Chondrocyte (in vitro differentiated cells): ENCODE measurements around the gene ZNF541. TPM values are rescaled to one million over a fixed set of nuclear protein-coding genes. Genes with fewer than 3 reads are reported as not detected.

Experiments used
- DNase-seq: peaks from one replicate; pipeline ENCODE4 v3.0.0; 2021; ENCODE audit warnings: mixed read lengths, low spot score
- H3K27ac Mint-ChIP-seq: one replicate; pipeline ENCODE4 v1.8.0; 2021; ENCODE audit warnings: mild to moderate bottlenecking, moderate library complexity, mixed read lengths; ENCODE audit not compliant: unreplicated experiment
- H3K27me3 Mint-ChIP-seq: 2 replicates; pipeline ENCODE4 v1.8.0; 2021; ENCODE audit warnings: low read depth, mixed read lengths
- H3K36me3 Mint-ChIP-seq: 2 replicates; pipeline ENCODE4 v1.8.0; 2021; ENCODE audit warnings: low read depth, mixed read lengths
- H3K4me1 Mint-ChIP-seq: 2 replicates; pipeline ENCODE4 v1.8.0; 2021; ENCODE audit warnings: low read depth, mild to moderate bottlenecking, mixed read lengths
- H3K4me3 Mint-ChIP-seq: one replicate; pipeline ENCODE4 v1.8.0; 2021; ENCODE audit warnings: mild to moderate bottlenecking, moderate library complexity, mixed read lengths; ENCODE audit not compliant: unreplicated experiment
- H3K9me3 Mint-ChIP-seq: 2 replicates; pipeline ENCODE4 v1.8.0; 2021; ENCODE audit warnings: low read depth, mixed read lengths
- total RNA-seq: library from RNA; stranded (reverse); gene quantifications from 3 replicates; pipeline ENCODE4 v1.2.1, GENCODE V29; 2021
- TF ChIP-seq, protein P1 (sequence below): fragments of 200-600 bp; sonication (generic); IDR thresholded peaks from 2 replicates; pipeline ENCODE4 v1.5.0; 2021; ENCODE audit warnings: antibody characterized with exemption, mild to moderate bottlenecking, moderate library complexity

ZNF541 gene
- total RNA-seq, 1 donor from 2014 or later = not detected

DNA sequence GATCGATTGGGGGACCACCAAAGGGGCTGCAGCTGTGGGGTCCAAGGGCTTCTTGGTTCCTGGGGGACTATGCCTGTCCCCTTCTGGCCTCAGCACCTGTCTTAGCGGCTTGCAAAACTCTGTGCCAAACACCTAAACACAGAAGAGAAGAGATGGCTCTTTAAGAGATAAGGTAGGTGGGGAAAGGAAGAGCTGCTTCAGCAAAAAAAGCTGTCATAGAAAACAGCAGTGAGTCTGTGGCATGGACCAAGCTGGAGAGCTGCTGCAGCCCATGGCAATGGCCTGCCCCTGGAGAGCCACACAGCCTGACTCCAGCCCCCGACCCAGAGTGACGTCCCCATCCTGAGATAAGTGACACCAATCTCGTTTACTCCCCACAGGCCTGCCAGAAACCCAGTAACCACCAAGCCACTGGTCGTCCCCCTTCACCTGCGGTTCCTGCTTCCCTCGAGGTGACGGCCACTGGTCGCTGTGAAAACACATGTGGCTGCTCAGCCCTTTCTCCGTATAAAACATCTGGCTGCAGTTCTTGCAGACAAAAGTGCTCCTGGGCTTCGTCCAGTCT lies 33.1 kb downstream of the ZNF541 start:
- Mint-ChIP-seq H3K27ac (no peak overlapping the region), H3K9me3 (no peaks in the 10 kb centered on the region), H3K27me3 (peaks cover 11% of the 10 kb centered on the region), H3K4me3 (no peak overlapping the region), H3K4me1 (no peaks in the 10 kb centered on the region), H3K36me3 (peaks cover 1% of the 10 kb centered on the region)
- no peak for DNase-seq
- TF ChIP-seq, protein P1, sequence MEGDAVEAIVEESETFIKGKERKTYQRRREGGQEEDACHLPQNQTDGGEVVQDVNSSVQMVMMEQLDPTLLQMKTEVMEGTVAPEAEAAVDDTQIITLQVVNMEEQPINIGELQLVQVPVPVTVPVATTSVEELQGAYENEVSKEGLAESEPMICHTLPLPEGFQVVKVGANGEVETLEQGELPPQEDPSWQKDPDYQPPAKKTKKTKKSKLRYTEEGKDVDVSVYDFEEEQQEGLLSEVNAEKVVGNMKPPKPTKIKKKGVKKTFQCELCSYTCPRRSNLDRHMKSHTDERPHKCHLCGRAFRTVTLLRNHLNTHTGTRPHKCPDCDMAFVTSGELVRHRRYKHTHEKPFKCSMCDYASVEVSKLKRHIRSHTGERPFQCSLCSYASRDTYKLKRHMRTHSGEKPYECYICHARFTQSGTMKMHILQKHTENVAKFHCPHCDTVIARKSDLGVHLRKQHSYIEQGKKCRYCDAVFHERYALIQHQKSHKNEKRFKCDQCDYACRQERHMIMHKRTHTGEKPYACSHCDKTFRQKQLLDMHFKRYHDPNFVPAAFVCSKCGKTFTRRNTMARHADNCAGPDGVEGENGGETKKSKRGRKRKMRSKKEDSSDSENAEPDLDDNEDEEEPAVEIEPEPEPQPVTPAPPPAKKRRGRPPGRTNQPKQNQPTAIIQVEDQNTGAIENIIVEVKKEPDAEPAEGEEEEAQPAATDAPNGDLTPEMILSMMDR = no peak

DNA sequence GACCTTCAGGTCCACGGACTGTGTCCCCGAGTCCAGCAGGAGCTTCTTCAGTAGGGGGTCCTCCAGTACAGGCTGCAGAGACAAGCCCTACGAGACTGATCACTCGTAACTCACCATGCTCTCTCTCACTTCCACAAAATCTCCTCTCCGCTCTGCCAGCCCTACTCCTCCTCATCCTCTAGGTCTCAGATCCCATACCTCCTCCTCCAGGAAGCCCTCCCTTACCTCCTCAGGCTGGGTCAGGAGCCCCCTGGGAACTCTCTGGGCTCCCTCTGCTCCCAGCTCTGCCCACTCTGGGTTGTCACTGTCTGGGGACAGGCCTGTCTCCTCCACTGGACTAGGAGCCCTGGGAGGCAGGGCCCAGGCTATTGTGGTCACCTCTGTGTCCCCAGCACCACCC lies 34.1 kb downstream of the ZNF541 start:
- Mint-ChIP-seq H3K36me3 (peaks cover 1% of the 10 kb centered on the region), H3K27me3 (peaks cover 11% of the 10 kb centered on the region), H3K4me1 (no peaks in the 10 kb centered on the region), H3K9me3 (no peaks in the 10 kb centered on the region), H3K4me3 (no peak overlapping the region), H3K27ac (no peak overlapping the region)
- DNase-seq = no peak
- TF ChIP-seq, protein P1 = no peak

DNA sequence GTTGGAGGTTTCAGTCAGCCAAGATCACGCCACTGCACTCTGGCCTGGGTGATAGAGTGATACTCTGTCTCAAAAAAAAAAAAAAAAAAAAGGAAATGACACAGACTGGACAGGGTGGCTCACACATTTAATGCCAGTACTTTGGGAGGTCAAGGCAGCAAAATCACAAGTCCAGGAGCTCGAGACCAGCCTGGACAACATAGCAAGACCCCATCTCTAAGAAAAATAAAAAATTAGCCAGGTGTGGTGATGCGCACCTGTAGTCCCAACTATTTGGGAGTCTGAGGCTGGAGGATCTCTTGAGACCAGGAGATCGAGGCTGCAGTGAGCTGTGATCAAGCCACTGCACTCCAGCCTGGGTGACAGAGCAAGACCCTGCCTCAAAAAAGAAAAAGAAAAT lies 35.5 kb downstream of the ZNF541 start:
- Mint-ChIP-seq H3K36me3 (peaks cover 1% of the 10 kb centered on the region), H3K4me3 (no peak overlapping the region), H3K27ac (no peak overlapping the region), H3K9me3 (no peaks in the 10 kb centered on the region), H3K4me1 (no peaks in the 10 kb centered on the region), H3K27me3 (peaks cover 11% of the 10 kb centered on the region)
- TF ChIP-seq, protein P1 = no peak
- DNase-seq = no peak

DNA sequence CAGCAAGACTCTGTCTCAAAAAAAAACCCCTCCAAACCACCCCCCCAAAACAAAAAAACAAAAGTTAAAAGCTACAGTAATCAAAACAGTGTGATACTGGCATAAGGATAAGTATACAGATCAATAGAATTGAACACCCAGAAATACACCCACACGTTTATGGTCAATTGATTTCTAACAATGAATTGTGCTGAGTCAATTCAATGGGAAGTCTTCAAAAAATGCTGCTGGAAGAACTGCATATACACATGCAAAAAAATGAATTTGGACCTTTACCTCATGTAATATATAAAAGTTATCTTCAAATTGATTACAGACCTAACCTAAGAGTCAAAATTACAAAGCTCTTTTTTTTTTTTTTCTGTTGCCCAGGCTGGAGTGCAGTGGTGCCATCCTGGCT lies 38.3 kb downstream of the ZNF541 start:
- TF ChIP-seq, protein P1 = no peak
- Mint-ChIP-seq H3K4me1 (no peaks in the 10 kb centered on the region), H3K27me3 (peaks cover 11% of the 10 kb centered on the region), H3K27ac (no peak overlapping the region), H3K9me3 (no peaks in the 10 kb centered on the region), H3K4me3 (no peak overlapping the region), H3K36me3 (peaks cover 1% of the 10 kb centered on the region)
- no peak for DNase-seq

DNA sequence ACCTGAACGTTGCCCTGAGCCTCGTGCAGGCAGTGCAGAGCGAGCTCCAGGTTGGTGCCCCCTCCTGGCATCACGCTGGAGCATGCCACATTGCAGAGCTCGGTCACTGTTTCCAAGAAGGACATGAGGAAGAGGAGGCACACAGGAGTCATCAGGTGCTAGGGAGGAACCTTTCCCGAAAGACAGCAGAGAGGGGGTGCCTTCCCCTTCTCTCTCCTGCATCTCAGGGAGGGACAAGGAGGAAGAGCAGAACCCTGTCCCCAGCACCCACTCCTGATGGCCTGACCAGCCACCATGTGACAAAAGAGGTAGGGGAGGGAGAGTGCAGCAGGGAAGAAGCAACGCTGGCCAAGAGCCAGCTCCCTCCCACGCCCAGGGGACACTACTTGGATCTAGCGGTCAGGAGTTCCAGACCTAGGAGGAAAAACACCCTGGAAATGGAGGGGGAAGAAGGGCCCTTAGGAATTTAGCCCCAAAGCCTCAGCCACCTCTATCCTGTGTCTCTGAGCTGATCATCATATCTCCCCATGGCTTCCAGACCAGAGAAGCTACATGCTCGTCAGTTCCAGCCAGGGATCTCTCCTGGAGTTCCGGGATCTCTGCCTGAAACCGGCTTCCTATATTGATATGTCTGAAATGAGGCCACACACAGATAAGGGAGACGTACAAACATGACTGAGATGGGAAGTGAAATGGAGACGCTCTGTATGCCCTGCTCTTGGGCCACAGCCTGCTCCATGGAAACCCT lies 41.1 kb downstream of the ZNF541 start:
- no peak overlapping the region for H3K4me3 Mint-ChIP-seq
- no peak for DNase-seq
- peaks cover 1% of the 10 kb centered on the region for H3K36me3 Mint-ChIP-seq
- H3K9me3 Mint-ChIP-seq = no peaks in the 10 kb centered on the region
- no peak overlapping the region for H3K27ac Mint-ChIP-seq
- peaks cover 2% of the 10 kb centered on the region for H3K27me3 Mint-ChIP-seq
- TF ChIP-seq, protein P1 = no peak
- no peaks in the 10 kb centered on the region for H3K4me1 Mint-ChIP-seq
